B cell (primary cell): ENCODE measurements around the gene NUCB1.

ENCODE experiments used
- EZH2 ChIP-seq: IDR thresholded peaks from 2 replicates; pipeline ENCODE4 v1.6.1; 2012; ENCODE audit warnings: borderline replicate concordance, low read depth, mild to moderate bottlenecking, moderate library complexity, low read length; ENCODE audit not compliant: insufficient read depth, poor library complexity, severe bottlenecking
- TF ChIP-seq, protein P1 (sequence below): fragments of 200-600 bp; IDR thresholded peaks from one replicate; pipeline ENCODE4 v1.8.0; 2022; ENCODE audit warnings: antibody characterized with exemption, mild to moderate bottlenecking

- TF ChIP-seq, protein P1, sequence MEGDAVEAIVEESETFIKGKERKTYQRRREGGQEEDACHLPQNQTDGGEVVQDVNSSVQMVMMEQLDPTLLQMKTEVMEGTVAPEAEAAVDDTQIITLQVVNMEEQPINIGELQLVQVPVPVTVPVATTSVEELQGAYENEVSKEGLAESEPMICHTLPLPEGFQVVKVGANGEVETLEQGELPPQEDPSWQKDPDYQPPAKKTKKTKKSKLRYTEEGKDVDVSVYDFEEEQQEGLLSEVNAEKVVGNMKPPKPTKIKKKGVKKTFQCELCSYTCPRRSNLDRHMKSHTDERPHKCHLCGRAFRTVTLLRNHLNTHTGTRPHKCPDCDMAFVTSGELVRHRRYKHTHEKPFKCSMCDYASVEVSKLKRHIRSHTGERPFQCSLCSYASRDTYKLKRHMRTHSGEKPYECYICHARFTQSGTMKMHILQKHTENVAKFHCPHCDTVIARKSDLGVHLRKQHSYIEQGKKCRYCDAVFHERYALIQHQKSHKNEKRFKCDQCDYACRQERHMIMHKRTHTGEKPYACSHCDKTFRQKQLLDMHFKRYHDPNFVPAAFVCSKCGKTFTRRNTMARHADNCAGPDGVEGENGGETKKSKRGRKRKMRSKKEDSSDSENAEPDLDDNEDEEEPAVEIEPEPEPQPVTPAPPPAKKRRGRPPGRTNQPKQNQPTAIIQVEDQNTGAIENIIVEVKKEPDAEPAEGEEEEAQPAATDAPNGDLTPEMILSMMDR: no peak
- TF ChIP-seq EZH2: no peak
These were observed 32.9 kb upstream of the NUCB1 start for GRCh38 chr19:48867123-48867745.
